ENCODE measurements around the gene MAEL.

The MAEL gene

GRCh38 chr1:167057241-167057688 lies 68.2 kb downstream of the MAEL start:
- DNase-seq: no peak

- DNase-seq: peak; percentile 75
Measured at GRCh38 chr1:167059045-167059808, 70.1 kb downstream of the MAEL start.

GRCh38 chr1:167059809-167060107 lies 70.7 kb downstream of the MAEL start:
- no peak for DNase-seq

GRCh38 chr1:167060141-167061072 lies 71.3 kb downstream of the MAEL start:
- no peak for DNase-seq

- DNase-seq: no peak
Measured at GRCh38 chr1:167061073-167061464, 72.0 kb downstream of the MAEL start.

- no peak for DNase-seq
Measured at GRCh38 chr1:167064621-167065020, 75.5 kb downstream of the MAEL start.

- DNase-seq: no peak
Measured at GRCh38 chr1:167065471-167065870, 76.4 kb downstream of the MAEL start.

- peak; percentile 80 for DNase-seq
Measured at GRCh38 chr1:167066333-167067122, 77.4 kb downstream of the MAEL start.

GRCh38 chr1:167067904-167068303 lies 78.8 kb downstream of the MAEL start:
- DNase-seq: no peak

- no peak for DNase-seq
Measured at GRCh38 chr1:167068761-167069160, 79.7 kb downstream of the MAEL start.

GRCh38 chr1:167071286-167071685 lies 82.2 kb downstream of the MAEL start:
- no peak for DNase-seq
